Neural cell (in vitro differentiated cells): ENCODE results near the gene GEMIN5.

Experiments used
- CTCF ChIP-seq: fragments of 450-650 bp; IDR thresholded peaks from 2 replicates; pipeline ENCODE4 v1.5.1; 2014; ENCODE audit warnings: antibody characterized with exemption, mild to moderate bottlenecking, moderate library complexity; ENCODE audit not compliant: poor library complexity, severe bottlenecking
- EP300 ChIP-seq: fragments of 450-650 bp; conservative IDR thresholded peaks from 2 replicates; pipeline ENCODE4 v1.6.1; 2014; ENCODE audit warnings: antibody characterized with exemption, mild to moderate bottlenecking, moderate library complexity; ENCODE audit not compliant: poor library complexity, severe bottlenecking
- EZH2 ChIP-seq: fragments of 200-600, 300-800 bp; shearing (Covaris generic), sonication (generic); IDR thresholded peaks from 2 replicates; pipeline ENCODE4 v1.6.1; 2014; ENCODE audit warnings: antibody characterized with exemption, low read length, borderline replicate concordance, mild to moderate bottlenecking; ENCODE audit not compliant: insufficient read depth, poor library complexity, severe bottlenecking
- POLR2AphosphoS5 ChIP-seq: IDR thresholded peaks from 2 replicates; pipeline ENCODE4 v1.6.1; 2012
- SMC3 ChIP-seq: fragments of 450-650 bp; conservative IDR thresholded peaks from 2 replicates; pipeline ENCODE4 v1.6.1; 2014; ENCODE audit warnings: antibody characterized with exemption, mild to moderate bottlenecking, moderate library complexity; ENCODE audit not compliant: poor library complexity
- TAF1 ChIP-seq: IDR thresholded peaks from 2 replicates; pipeline ENCODE4 v1.6.1; 2012; ENCODE audit warnings: low read depth

DNA sequence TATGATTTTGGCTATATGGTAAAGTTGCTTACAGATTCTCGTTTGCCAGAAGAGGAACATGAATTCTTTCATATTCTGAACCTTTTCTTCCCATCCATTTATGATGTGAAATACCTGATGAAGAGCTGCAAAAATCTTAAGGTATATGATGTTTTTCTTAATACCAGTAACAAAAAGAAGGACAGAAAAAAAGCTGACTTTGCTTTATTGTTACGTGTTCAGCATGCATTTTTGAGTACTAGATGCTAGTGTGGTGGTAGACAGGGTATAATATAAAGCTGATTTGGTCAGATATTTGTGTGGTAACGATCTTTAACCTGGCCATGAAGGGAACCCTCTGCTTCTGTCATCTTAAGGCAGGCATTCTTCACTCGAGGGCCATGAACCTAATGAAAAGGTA lies 66.3 kb downstream of the GEMIN5 start:
- TF ChIP-seq CTCF (no peak), POLR2AphosphoS5 (no peak), EP300 (no peak), EZH2 (no peak), SMC3 (no peak), TAF1 (no peak)
